K562 (cell line): Measurements from ENCODE around the gene RNF181. TPM values are rescaled to one million over a fixed set of nuclear protein-coding genes. Genes with fewer than 3 reads are reported as not detected.

Experiments
- ATAC-seq: fragments of 200-7000 bp; cut with Tn5 transposase; 3 replicates; pipeline ENCODE4 v1.9.1; 2020; ENCODE audit warnings: moderate library complexity
- BruUV-seq: library from RNA; stranded (reverse); fragments of 400-500 nt; replicated peaks from 2 replicates; lab custom pipeline; 2021; lab: Mats Ljungman, UMichigan
- CTCF ChIA-PET: fragments of 300-600 bp; formaldehyde crosslinking; extraction: SDS; loops from one replicate; lab custom pipeline; 2021; ENCODE audit warnings: low intra/inter-chr PET ratio; lab: Yijun Ruan, JAX
- POLR2A ChIA-PET: fragments of 300-600, 350-650 bp; sonication (Branson Sonifier 250); formaldehyde crosslinking; extraction: SDS; loops from one replicate; lab custom pipeline; 2021; ENCODE audit warnings: antibody characterized with exemption, inconsistent platforms; lab: Yijun Ruan, JAX
- DNase-seq, 4 experiments: peaks; one replicate each; pipeline versions ENCODE4 v3.0.0 to v3.0.0-alpha.2; 2011 to 2018; ENCODE audit warnings: low spot score in 3 of 4, mixed read lengths in 3 of 4; ENCODE audit errors: extremely low read depth in 1 of 4
- FAIRE-seq: peaks from 2 replicates; lab custom pipeline; 2011; peaks lifted over from hg19 to GRCh38; lab: Jason Lieb, UNC
- H2AFZ ChIP-seq: 2 replicates; pipeline ENCODE4 v1.6.0; 2011; ENCODE audit warnings: low read depth, low read length, control low read depth, inconsistent platforms
- H3K27ac ChIP-seq: fragments of 200-600 bp; 3 replicates; pipeline ENCODE4 v1.8.0; 2011; ENCODE audit warnings: low read depth, mild to moderate bottlenecking, control low read depth, inconsistent platforms, low read length, moderate library complexity, mixed read lengths; ENCODE audit errors: extremely low read depth
- H3K27me3 ChIP-seq, 2 experiments: fragments of 300-600 bp in 1 of 2; 2 replicates in 1 of 2; 3 replicates in 1 of 2; pipeline versions ENCODE4 v1.6.0 to v1.8.0; 2011; ENCODE audit warnings: inconsistent platforms in 2 of 2, low read length in 2 of 2, mild to moderate bottlenecking in 1 of 2, mixed read lengths in 1 of 2, moderate library complexity in 1 of 2; ENCODE audit not compliant: control insufficient read depth in 2 of 2, insufficient read depth in 2 of 2
- H3K36me3 ChIP-seq: fragments of 300-600 bp; 3 replicates; pipeline ENCODE4 v1.8.0; 2011; ENCODE audit warnings: mild to moderate bottlenecking, low read length, inconsistent platforms; ENCODE audit not compliant: control insufficient read depth, insufficient read depth
- H3K4me1 ChIP-seq, 2 experiments: fragments of 200-600 bp in 1 of 2; replicated peaks in 1 of 2; 2 replicates in 1 of 2; 3 replicates in 1 of 2; pipeline versions ENCODE4 v1.5.1 to v1.8.0; 2011; ENCODE audit warnings: inconsistent platforms in 2 of 2, low read length in 2 of 2, mild to moderate bottlenecking in 1 of 2, mixed read lengths in 1 of 2, moderate library complexity in 1 of 2; ENCODE audit not compliant: control insufficient read depth in 2 of 2, insufficient read depth in 2 of 2
- H3K4me2 ChIP-seq: 2 replicates; pipeline ENCODE4 v1.6.1; 2011; ENCODE audit warnings: low read length, control low read depth, inconsistent platforms, mixed read lengths; ENCODE audit not compliant: insufficient read depth
- H3K4me3 ChIP-seq: fragments of 200-600 bp; sonication (generic), shearing (Covaris generic); 2 replicates; pipeline ENCODE4 v1.5.1; 2016; ENCODE audit warnings: control low read depth, inconsistent platforms
- H3K79me2 ChIP-seq: fragments of 200-600 bp; 3 replicates; pipeline ENCODE4 v1.8.0; 2011; ENCODE audit warnings: low read length, inconsistent platforms; ENCODE audit not compliant: control insufficient read depth, insufficient read depth
- H3K9ac ChIP-seq, 2 experiments: 2 replicates each; pipeline versions ENCODE4 v1.6.0 to v1.6.1; 2011; ENCODE audit warnings: low read depth in 2 of 2, low read length in 2 of 2, control low read depth in 1 of 2, inconsistent platforms in 1 of 2, mild to moderate bottlenecking in 1 of 2, mixed read lengths in 1 of 2; ENCODE audit not compliant: insufficient read depth in 1 of 2
- H3K9me1 ChIP-seq: one replicate; pipeline ENCODE4 v1.6.0; 2011; ENCODE audit warnings: inconsistent platforms, mild to moderate bottlenecking, low read length, moderate library complexity; ENCODE audit not compliant: control insufficient read depth, insufficient read depth
- H3K9me3 ChIP-seq: replicated peaks from 2 replicates; pipeline ENCODE4 v1.5.1; 2011; ENCODE audit warnings: low read depth, low read length, inconsistent platforms; ENCODE audit not compliant: control insufficient read depth, insufficient read depth
- H4K20me1 ChIP-seq: replicated peaks from 2 replicates; pipeline ENCODE4 v1.6.1; 2011; ENCODE audit warnings: low read length, inconsistent platforms, mixed read lengths; ENCODE audit not compliant: control insufficient read depth, insufficient read depth
- EHMT2 ChIP-seq: fragments of 450-650 bp; IDR thresholded peaks from 2 replicates; pipeline ENCODE4 v1.6.1; 2018; ENCODE audit warnings: antibody characterized with exemption
- EZH2 ChIP-seq: IDR thresholded peaks from 2 replicates; pipeline ENCODE4 v1.6.1; 2012; ENCODE audit warnings: low read depth, mild to moderate bottlenecking, inconsistent platforms, low read length, borderline replicate concordance
- FOXA1 ChIP-seq: fragments of 450-650 bp; IDR thresholded peaks from 2 replicates; pipeline ENCODE4 v1.6.1; 2016; ENCODE audit warnings: mild to moderate bottlenecking, borderline replicate concordance
- FOXJ2 ChIP-seq: fragments of 200-800 bp; sonication (Bioruptor generic); IDR thresholded peaks from 2 replicates; pipeline ENCODE4 v1.6.1; 2016; ENCODE audit warnings: missing genetic modification characterization, missing compliant biosample characterization
- MAFG ChIP-seq: fragments of 450-650 bp; conservative IDR thresholded peaks from 2 replicates; pipeline ENCODE4 v1.6.1; 2016; ENCODE audit warnings: missing genetic modification characterization, missing compliant biosample characterization
- SAFB ChIP-seq: fragments of 200-400 bp; formaldehyde crosslinking; IDR thresholded peaks from 2 replicates; pipeline ENCODE4 v1.6.1; 2017; ENCODE audit warnings: low read depth, low read length, borderline replicate concordance
- ZNF347 ChIP-seq: fragments of 450-650 bp; formaldehyde crosslinking; IDR thresholded peaks from 2 replicates; pipeline ENCODE4 v1.4.0; 2020; ENCODE audit warnings: low read depth, mild to moderate bottlenecking, moderate library complexity
- WGBS: fragments of 100-300 bp; shearing (Covaris generic); methylation state at CpG from one replicate; pipeline ENCODE4 v1.1.6; 2016; ENCODE audit warnings: low coverage, mixed read lengths; ENCODE audit not compliant: insufficient coverage; ENCODE audit errors: missing lambda C conversion rate; 5-methylcytosine and 5-hydroxymethylcytosine counted together
- in situ Hi-C: fragments of 300-500 bp; cut with MboI; formaldehyde crosslinking; loops from 4 replicates; pipeline ENCODE4 v1.15.0; 2018; ENCODE audit warnings: inconsistent platforms, mixed read lengths
- intact Hi-C: fragments of 100-400 bp; cut with micrococcal nuclease; formaldehyde crosslinking; loops from 2 replicates; pipeline ENCODE4 v1.14.2; 2022
- polyA plus RNA-seq, 8 experiments: library from polyadenylated mRNA; depleted of rRNA in 4 of 8; stranded (reverse) in 5 of 8; unstranded in 3 of 8; fragments of >200 nt; fragmentation: Nextera tagmentation in 2 of 8; fragmentation: Illumina TruSeq in 1 of 8; extraction: Ambion mirVana in 2 of 8; extraction: Trizol in 1 of 8; gene quantifications; 2 replicates each; pipeline versions ENCODE4 v1.2.1 to v1.2.3, GENCODE V29; 2011 to 2014; ENCODE audit warnings: inconsistent platforms in 1 of 8, missing spikeins in 1 of 8
- total RNA-seq, 7 experiments: library from RNA; depleted of rRNA in 6 of 7; stranded (reverse); fragments of >200 nt in 6 of 7; fragmentation: Illumina TruSeq in 2 of 7; extraction: Trizol in 2 of 7; gene quantifications; 2 replicates each; pipeline versions ENCODE4 v1.2.1 to v1.2.3, GENCODE V29; 2011 to 2021; ENCODE audit warnings: low replicate concordance in 1 of 7
- TF ChIP-seq, protein P1 (sequence below): fragments of 250-450 bp; sonication (Bioruptor Pico); IDR thresholded peaks from 2 replicates; pipeline ENCODE4 v1.4.0; 2020

Gene RNF181
- total and polyA plus RNA-seq, 9 of the 15 experiments (the other 6 are each of a cell fraction or from before 2014, with no cell fraction given): 139 to 492 (median 253) TPM

DNA sequence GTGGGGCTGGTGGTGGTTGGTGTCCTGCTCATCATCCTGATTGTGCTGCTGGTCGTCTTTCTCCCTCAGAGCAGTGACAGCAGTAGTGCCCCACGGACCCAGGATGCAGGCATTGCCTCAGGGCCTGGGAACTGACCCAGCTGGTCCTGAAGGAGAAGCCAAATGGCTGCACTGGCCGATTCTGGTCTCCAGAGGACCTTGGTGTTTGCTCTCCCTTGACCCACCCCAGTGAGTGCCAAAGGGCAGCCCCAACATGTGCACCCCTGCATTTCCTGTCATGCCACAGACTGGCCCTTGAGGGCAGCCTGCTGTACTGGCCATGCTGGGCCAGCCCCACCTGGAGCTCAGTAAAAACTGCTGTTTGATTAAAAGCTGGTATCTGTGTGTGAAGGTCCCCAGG is 2.5 kb upstream of the RNF181 start:
- ATAC-seq (no peak), DNase-seq (no peak), FAIRE-seq (no peak)
- no peak overlapping the region for H3K27ac ChIP-seq
- 43% methylated on average over 1 of the region's 3 CpGs for WGBS
- ChIA-PET CTCF (no interaction called here), POLR2A (interaction anchor here (0.6 to 0.8 kb wide), 2 partner anchors 9 to 12 kb away, joined by 3 to 4 read pairs; no protein-coding TSS in a partner anchor)
- in situ Hi-C loops (no loop called here), intact Hi-C loops (no loop called here)
- no peak overlapping the region for H3K4me3 ChIP-seq
- H4K20me1 ChIP-seq: no peaks in the 10 kb centered on the region
- H3K9me3 ChIP-seq: no peaks in the 10 kb centered on the region
- peak overlapping the region in 1 of 2 experiments; percentile 39; a peak in 2 of 4 replicates for H3K9ac ChIP-seq
- H3K27me3 ChIP-seq: no peaks in the 10 kb centered on the region
- no TSS peak for BruUV-seq
- no peak overlapping the region for H2AFZ ChIP-seq
- no peak for TF ChIP-seq MAFG
- H3K4me1 ChIP-seq: peaks cover 18 to 30% of the 10 kb centered on the region in 2 experiments
- H3K9me1 ChIP-seq: peaks cover 4% of the 10 kb centered on the region
- H3K36me3 ChIP-seq: peaks cover 14% of the 10 kb centered on the region; the same call in 2 of the 3 replicates
- H3K4me2 ChIP-seq: no peak overlapping the region
- peaks cover 28% of the 10 kb centered on the region for H3K79me2 ChIP-seq

DNA sequence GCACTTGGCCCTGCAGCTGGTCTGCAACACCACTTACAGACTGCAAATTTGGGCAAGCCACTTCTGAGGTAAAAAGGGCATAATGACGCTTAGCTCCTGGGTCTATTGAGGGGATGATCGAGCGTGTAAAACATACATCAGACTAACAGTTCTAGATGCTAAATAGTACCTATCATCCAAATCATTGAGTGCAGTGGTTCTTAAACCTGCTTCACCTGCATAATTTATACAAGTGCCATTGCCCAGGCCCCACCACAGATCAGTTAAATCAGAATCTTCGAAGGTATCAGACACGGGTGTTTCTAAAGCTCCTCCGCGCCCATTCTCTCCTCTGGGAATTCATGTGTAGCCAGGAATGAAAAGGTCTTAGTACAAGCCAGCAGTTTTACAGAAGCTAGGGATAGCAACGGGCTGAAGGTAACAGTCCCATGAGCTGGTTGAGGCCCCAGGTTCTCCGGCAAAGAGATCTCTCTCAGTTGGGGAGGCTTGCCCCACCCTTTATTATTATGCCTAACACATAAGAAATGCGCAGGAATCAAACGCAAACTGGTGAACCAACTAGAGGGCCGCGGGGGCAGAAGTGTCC is 737 bp upstream of the RNF181 start:
- peak overlapping the region; percentile 74 for H3K27ac ChIP-seq
- in situ Hi-C loops (no loop called here), intact Hi-C loops (no loop called here)
- WGBS: 7% methylated on average over 13 of the region's 13 CpGs
- peak overlapping the region; percentile 86 for H3K4me2 ChIP-seq
- H3K9ac ChIP-seq: peak overlapping the region; percentile 79 to 91
- FAIRE-seq (no peak), DNase-seq (no peak), ATAC-seq (peak; percentile 2; the same call in 2 of the 3 replicates)
- peaks cover 28% of the 10 kb centered on the region for H3K79me2 ChIP-seq
- H3K9me1 ChIP-seq: no peaks in the 10 kb centered on the region
- ChIA-PET POLR2A (interaction anchor here (0.6 to 4.4 kb wide), 19 partner anchors 7 to 267 kb away, joined by 3 to 31 read pairs (median 5); partner anchors contain the start of genes C2orf68, ELMOD3, MAT2A and RETSAT), CTCF (no interaction called here)
- no peaks in the 10 kb centered on the region for H3K27me3 ChIP-seq
- H2AFZ ChIP-seq: peak overlapping the region; percentile 88
- no peaks in the 10 kb centered on the region for H3K9me3 ChIP-seq
- H3K4me1 ChIP-seq: peaks cover 6 to 26% of the 10 kb centered on the region in 2 experiments
- peaks cover 25% of the 10 kb centered on the region; the same call in 2 of the 3 replicates for H3K36me3 ChIP-seq
- no peaks in the 10 kb centered on the region for H4K20me1 ChIP-seq
- peak overlapping the region; percentile 62 for H3K4me3 ChIP-seq
- BruUV-seq: TSS peak; percentile 94
- TF ChIP-seq FOXA1 (no peak), SAFB (no peak), FOXJ2 (tag) (no peak), EZH2 (no peak), EHMT2 (no peak), ZNF347 (no peak)
- TF ChIP-seq, protein P1, sequence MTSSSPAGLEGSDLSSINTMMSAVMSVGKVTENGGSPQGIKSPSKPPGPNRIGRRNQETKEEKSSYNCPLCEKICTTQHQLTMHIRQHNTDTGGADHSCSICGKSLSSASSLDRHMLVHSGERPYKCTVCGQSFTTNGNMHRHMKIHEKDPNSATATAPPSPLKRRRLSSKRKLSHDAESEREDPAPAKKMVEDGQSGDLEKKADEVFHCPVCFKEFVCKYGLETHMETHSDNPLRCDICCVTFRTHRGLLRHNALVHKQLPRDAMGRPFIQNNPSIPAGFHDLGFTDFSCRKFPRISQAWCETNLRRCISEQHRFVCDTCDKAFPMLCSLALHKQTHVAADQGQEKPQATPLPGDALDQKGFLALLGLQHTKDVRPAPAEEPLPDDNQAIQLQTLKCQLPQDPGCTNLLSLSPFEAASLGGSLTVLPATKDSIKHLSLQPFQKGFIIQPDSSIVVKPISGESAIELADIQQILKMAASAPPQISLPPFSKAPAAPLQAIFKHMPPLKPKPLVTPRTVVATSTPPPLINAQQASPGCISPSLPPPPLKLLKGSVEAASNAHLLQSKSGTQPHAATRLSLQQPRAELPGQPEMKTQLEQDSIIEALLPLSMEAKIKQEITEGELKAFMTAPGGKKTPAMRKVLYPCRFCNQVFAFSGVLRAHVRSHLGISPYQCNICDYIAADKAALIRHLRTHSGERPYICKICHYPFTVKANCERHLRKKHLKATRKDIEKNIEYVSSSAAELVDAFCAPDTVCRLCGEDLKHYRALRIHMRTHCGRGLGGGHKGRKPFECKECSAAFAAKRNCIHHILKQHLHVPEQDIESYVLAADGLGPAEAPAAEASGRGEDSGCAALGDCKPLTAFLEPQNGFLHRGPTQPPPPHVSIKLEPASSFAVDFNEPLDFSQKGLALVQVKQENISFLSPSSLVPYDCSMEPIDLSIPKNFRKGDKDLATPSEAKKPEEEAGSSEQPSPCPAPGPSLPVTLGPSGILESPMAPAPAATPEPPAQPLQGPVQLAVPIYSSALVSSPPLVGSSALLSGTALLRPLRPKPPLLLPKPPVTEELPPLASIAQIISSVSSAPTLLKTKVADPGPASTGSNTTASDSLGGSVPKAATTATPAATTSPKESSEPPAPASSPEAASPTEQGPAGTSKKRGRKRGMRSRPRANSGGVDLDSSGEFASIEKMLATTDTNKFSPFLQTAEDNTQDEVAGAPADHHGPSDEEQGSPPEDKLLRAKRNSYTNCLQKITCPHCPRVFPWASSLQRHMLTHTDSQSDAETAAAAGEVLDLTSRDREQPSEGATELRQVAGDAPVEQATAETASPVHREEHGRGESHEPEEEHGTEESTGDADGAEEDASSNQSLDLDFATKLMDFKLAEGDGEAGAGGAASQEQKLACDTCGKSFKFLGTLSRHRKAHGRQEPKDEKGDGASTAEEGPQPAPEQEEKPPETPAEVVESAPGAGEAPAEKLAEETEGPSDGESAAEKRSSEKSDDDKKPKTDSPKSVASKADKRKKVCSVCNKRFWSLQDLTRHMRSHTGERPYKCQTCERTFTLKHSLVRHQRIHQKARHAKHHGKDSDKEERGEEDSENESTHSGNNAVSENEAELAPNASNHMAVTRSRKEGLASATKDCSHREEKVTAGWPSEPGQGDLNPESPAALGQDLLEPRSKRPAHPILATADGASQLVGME (CRISPR knock-in tag): no peak
